Epithelial cell of prostate (primary cell): ENCODE measurements around the gene VWA7.
"Not testable (repeated sequence)": the region's sequence is repeated elsewhere in the genome, so short reads cannot be mapped to it uniquely, and the experiment has no call there.

Experiments
- DNase-seq: peaks from one replicate; pipeline ENCODE4 v3.0.0-alpha.2; 2011; ENCODE audit warnings: low read depth, low spot score
- H3K27ac ChIP-seq: fragments of 450-650 bp; 2 replicates; pipeline ENCODE4 v1.5.1; 2017; ENCODE audit warnings: mild to moderate bottlenecking

Gene VWA7, protein sequence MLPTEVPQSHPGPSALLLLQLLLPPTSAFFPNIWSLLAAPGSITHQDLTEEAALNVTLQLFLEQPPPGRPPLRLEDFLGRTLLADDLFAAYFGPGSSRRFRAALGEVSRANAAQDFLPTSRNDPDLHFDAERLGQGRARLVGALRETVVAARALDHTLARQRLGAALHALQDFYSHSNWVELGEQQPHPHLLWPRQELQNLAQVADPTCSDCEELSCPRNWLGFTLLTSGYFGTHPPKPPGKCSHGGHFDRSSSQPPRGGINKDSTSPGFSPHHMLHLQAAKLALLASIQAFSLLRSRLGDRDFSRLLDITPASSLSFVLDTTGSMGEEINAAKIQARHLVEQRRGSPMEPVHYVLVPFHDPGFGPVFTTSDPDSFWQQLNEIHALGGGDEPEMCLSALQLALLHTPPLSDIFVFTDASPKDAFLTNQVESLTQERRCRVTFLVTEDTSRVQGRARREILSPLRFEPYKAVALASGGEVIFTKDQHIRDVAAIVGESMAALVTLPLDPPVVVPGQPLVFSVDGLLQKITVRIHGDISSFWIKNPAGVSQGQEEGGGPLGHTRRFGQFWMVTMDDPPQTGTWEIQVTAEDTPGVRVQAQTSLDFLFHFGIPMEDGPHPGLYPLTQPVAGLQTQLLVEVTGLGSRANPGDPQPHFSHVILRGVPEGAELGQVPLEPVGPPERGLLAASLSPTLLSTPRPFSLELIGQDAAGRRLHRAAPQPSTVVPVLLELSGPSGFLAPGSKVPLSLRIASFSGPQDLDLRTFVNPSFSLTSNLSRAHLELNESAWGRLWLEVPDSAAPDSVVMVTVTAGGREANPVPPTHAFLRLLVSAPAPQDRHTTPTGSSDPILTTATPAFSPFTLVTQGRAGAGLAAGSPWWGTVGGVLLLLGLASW

DNA sequence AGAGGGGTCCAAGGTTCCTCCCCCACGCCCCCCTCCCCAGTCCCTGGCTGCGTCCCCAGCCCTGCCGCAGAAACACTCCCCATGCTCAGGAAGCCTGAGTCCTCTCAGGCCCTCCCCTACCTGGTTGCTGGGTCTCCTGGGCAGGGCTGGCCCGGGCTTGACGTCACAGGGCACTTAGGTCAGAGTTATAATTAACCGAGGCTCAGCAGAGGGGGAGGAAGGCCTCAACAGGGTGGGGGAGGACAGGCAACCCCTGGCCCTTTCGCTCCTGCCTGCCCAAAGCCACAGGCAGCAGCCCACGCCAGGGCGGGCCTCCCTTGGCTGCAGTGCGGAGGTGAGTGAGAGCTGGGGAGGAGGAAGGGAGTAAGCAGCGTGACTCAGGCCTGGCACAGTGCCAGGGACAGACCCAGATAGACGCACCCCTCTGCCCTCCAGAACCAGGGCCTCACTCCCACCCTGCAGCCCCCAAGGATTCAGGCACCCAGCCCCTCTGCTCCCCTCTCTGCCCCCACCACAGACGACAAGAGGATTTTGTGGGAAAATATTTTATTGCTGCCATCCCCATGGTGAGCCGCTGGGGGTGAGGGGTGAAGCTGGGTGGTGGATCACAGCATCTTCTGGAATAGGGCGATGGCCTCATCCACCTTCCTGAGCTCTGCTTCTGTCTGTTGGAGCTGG lies at the start of gene VWA7:
Gene VWA7, minus strand, starts transcription at position 340 of the 678 bp plus-strand sequence. CDS start 549 bp downstream, outside the sequence.
- H3K27ac ChIP-seq, result peak within 1 kb of the TSS; percentile 57
- DNase-seq, result peak; percentile 72

DNA sequence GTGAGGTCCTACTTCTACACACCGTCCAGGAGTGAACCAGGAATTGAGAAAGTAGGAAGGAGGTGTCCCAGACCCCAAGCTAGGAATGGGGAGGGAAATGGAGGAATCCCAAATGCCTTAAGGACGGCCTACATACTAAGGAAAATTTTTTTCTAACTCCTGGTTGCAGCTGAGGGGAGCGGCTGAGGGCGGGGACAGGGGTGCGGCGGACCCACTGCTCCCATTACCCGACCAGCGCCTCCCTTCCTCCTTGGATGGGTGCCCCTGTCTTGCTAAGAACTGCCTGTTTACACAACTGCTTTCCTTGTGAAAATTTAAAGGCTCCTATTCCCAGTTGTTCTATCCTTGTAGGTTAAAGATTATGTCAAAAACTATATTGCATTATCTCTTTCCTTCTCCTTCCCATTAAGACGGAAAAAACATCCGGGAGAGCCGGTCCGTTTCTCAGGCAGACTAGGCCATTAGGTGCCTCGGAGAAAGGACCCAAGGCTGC lies 49.7 kb upstream of the VWA7 start:
- H3K27ac ChIP-seq, result peak overlapping the region; percentile 96
- no peak for DNase-seq

DNA sequence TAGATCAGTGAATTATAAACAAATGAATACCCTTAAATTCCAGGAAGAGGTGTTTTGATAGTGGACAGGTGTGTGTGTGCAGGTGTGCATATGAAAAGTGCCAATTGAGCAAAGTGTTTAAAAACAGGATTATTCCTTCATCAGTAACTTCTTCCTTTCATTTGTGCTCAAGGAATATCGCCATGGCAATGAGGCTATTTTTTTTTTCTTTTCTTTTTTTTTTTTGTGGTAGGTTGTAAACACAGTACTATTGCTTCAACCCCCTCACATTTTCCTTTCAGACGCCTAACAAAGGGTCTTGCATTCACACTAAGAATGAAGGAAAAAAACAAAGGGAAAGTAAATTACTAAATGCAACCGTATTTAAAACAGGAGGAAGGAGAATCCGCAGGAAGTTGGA lies 48.4 kb upstream of the VWA7 start:
- DNase-seq, result no peak
- H3K27ac ChIP-seq, result peak overlapping the region; percentile 96

DNA sequence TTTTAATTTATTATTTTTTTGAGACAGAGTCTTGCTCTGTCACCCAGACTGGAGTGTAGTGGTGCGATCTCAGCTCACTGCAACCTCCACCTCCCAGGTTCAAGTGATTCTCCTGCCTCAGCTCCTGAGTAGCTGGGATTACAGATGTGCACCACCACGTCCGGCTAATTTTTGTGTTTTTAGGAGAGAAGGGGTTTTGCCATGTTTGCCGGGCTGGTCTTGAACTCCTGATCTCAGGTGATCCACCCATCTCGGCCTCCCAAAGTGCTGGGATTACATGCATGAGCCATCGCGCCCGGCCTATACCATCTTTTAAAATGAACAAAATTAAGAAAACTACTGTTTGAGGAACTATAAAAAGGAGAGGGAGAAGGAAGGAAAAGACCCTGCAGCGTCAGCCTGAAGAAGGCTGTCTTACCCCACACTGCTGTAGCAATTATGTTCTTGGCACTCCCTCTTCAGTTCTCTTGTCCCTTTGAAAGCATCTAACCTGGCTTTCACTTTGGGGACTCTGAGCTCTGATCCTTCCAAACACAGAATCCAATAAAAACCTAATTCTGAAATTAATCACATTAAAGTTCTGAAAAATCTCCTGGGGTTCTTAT lies 46.6 kb upstream of the VWA7 start:
- H3K27ac ChIP-seq, result peak overlapping the region; percentile 96
- DNase-seq, result not testable (repeated sequence)

DNA sequence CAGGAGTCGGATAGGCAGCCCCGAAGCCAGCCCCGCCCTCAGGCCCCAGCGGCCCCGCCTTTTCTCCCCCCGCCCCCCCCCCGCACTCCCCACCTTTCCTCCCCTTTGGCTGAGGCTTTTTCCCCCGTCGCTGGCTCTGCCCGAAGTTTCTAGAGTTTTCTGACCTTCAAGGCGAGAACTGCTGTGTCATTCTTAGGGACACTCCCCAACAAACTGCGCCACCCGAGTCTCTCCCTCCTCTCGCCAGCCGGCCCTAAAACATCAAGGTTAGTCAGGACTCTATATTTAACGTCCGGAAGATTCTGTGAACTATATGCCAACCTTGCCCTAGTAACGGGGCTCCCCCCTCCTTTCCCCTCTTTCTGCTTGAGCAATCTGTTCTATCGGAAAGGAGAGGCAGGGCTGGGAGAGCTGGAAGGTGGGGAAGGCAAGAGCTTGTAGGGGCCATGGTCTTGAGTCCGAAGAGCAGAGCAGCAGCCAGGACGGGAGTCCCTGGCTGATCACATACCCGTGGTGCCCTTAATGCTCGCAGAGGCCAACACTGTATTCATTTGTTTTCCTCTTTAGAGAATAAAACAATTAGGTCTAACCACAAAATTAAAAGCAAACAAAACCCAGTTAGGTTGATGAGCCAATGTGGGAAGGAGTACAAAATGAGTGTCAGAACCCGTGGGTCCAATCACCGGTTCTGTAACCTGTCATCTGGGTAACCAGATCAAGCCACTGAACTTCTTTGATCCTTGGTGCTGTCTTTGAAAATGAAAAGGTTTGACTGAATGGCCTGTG lies 45.1 kb upstream of the VWA7 start:
- H3K27ac ChIP-seq, result peak overlapping the region; percentile 96
- DNase-seq, result no peak

DNA sequence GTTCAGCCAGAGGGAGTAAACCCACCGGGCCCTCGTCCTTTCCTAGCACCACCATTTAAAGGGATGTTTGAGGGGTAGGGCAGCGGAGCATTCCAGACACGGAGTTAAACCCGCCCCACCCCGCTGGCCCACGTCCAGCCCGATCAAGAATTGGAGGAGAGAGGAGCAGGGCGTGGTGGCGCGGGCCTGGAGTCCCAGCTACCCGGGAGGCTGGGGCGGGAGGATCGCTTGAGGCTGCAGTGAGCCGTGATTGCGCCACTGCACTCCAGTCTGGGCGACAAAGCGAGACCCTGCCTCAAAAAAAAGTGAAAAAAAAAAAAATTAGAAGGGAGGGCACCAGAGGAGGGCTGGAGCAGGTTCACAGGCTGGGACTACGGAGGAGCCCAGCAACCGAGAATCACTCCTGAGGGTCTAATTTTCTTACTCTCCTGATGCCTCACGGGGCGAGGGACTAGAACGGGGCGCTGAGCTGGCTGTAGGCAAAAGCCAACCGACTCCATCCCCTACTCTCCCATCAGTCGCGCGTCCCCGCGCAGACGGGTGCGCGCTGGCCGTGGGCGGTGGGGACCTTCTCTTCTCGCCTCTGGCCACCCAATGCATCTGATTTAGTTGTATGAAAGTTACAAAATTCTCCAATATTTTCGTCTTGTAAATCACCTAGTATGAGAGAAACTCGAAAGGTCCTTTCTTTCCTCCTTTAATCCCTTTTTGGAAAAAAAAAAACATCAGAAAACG lies 44.3 kb upstream of the VWA7 start:
- H3K27ac ChIP-seq, result peak overlapping the region; percentile 96
- DNase-seq, result no peak

DNA sequence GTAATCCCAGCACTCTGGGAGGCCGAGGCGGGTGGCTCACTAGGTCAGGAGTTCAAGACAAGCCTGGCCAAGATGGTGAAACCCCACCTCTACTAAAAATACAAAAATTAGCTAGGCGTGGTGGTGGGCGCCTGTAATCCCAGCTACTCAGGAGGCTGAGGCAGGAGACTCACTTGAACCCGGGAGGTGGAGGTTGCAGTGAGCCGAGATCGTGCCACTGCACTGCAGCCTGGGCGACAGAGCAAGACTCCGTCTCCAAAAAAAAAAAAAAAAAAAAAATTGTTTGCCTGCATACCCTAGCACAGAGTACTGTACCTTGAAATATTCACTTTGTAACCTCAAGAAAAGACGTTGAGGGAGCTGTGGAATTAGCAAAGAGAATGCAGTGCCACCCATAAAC lies 43.3 kb upstream of the VWA7 start:
- not testable (repeated sequence) for H3K27ac ChIP-seq, DNase-seq

DNA sequence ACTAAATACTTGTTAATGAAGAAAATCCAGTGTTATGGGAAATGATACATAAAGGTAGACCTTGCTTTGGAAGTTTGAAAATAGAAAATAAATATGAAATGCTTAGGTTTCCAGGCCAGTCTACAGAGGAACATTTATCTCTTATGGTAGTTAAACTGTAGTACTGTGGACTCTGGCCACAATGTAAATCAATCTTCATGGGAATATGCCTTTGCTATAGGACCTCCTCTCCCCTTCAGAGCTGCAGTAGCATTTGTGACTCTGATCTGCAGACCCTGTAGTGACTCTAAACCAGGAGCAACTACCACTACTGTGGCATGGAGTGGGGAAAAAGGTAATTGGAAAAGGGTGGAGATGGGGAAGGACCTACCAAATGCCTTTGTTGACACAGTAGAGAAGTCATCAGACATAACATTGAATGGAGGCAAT lies 42.8 kb upstream of the VWA7 start:
- H3K27ac ChIP-seq, result no peak overlapping the region
- no peak for DNase-seq

DNA sequence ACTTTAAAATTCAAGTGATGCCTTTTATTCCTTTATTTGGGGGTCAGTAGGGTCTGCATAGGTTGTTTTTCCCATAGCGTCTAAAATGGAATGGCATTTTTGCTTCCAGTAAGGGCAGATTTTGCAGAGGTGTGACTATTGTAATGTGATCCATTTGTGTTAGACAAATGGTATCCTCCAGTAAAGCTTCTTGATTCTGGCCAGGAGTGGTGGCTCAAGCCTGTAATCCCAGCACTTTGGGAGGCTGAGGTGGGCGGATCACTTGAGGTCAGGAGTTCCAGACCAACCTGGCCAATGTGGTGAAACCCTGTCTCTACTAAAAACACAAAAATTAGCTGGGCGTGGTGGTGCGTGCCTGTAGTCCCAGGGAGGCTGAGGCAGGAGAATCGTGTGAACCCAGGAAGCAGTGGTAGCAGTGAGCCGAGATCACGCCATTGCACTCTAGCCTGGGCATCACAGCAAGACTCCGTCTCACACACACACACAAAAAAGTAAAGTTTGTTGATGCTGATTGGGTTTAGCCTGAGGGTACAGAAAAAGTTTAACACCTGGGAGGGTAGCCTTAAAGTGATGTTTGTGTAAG lies 40.9 kb upstream of the VWA7 start:
- DNase-seq, result not testable (repeated sequence)
- peak overlapping the region; percentile 38 for H3K27ac ChIP-seq

DNA sequence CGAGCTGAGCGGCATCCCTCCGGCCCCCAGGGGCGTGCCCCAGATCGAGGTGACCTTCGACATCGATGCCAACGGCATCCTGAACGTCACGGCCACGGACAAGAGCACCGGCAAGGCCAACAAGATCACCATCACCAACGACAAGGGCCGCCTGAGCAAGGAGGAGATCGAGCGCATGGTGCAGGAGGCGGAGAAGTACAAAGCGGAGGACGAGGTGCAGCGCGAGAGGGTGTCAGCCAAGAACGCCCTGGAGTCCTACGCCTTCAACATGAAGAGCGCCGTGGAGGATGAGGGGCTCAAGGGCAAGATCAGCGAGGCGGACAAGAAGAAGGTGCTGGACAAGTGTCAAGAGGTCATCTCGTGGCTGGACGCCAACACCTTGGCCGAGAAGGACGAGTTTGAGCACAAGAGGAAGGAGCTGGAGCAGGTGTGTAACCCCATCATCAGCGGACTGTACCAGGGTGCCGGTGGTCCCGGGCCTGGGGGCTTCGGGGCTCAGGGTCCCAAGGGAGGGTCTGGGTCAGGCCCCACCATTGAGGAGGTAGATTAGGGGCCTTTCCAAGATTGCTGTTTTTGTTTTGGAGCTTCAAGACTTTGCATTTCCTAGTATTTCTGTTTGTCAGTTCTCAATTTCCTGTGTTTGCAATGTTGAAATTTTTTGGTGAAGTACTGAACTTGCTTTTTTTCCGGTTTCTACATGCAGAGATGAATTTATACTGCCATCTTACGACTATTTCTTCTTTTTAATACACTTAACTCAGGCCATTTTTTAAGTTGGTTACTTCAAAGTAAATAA lies 40.2 kb upstream of the VWA7 start:
- DNase-seq, result not testable (repeated sequence)
- peak overlapping the region; percentile 38 for H3K27ac ChIP-seq

DNA sequence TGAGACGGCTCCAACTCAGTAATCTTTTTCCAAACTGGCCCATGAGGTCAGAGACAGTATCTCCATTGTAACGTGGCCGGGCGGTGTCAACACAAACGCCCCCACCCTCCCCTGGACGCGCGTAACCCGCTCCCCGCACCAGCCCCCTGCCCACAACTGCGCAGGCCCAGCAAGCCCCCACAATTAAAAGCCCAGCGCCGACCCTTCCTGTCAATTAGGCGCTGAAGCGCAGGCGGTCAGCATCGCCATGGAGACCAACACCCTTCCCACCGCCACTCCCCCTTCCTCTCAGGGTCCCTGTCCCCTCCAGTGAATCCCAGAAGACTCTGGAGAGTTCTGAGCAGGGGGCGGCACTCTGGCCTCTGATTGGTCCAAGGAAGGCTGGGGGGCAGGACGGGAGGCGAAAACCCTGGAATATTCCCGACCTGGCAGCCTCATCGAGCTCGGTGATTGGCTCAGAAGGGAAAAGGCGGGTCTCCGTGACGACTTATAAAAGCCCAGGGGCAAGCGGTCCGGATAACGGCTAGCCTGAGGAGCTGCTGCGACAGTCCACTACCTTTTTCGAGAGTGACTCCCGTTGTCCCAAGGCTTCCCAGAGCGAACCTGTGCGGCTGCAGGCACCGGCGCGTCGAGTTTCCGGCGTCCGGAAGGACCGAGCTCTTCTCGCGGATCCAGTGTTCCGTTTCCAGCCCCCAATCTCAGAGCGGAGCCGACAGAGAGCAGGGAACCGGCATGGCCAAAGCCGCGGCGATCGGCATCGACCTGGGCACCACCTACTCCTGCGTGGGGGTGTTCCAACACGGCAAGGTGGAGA lies 38.1 kb upstream of the VWA7 start, which contains the start of the genes HSPA1A and HSPA1L:
Gene HSPA1A, plus strand, starts transcription at position 519 of the 814 bp plus-strand sequence. Its CDS starts 214 bp downstream, at position 733.
Gene HSPA1L, minus strand, starts transcription at position 259 of the 814 bp plus-strand sequence. CDS start 3,311 bp downstream, outside the sequence.
- DNase-seq, result peak; percentile 79
- H3K27ac ChIP-seq, result peak within 1 kb of the TSS; percentile 90

DNA sequence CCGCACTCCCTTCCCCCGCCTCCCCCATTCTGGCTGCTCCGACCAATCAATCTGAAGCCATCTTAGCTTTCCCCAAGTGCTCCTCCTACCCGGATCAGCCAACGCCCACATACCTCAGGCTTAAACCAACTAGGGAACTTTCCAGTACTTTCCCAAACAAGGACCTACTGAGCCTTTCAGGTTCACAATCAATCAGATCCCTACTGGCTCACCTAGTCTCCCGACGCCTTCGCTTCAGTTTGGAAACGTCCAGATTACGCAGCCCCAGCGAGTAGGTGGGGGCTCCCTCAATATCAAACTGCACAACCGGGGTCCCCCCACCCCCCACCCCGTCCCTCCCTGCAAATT lies 37.5 kb upstream of the VWA7 start:
- peak; percentile 93 for DNase-seq
- peak overlapping the region; percentile 90 for H3K27ac ChIP-seq

DNA sequence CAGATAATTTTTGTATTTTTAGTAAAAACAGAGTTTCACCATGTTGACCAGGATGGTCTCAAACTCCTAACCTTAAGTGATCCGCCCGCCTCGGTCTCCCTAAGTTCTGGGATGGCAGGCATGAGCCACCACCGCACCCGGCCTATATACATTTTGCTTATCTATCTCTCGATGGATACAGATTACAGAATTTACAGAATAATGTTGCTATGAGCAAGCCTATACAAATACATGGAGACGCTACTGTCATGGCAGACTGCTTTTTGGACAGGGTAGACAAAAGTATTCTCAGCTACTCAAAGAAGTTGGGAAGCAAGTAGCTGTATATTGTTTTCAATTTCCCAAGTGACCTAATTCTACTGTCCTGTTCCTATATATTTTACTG lies 36.3 kb upstream of the VWA7 start:
- no peak for DNase-seq
- H3K27ac ChIP-seq, result peak overlapping the region; percentile 90

DNA sequence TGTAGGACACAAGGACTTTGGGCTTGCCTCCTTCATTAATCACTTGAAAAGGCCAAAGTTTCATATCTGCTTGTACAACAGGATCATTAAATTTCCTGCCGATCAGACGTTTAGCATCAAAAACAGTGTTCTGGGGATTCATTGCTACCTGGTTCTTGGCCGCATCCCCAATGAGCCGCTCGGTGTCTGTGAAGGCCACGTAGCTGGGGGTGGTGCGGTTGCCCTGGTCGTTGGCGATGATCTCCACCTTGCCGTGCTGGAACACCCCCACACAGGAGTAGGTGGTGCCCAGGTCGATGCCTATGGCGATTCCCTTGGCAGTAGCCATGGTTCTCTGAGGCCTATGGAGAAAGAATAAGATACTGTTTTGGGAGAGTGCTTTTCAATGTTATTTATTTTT lies 34.5 kb upstream of the VWA7 start:
- no peak for DNase-seq
- H3K27ac ChIP-seq, result no peak overlapping the region

DNA sequence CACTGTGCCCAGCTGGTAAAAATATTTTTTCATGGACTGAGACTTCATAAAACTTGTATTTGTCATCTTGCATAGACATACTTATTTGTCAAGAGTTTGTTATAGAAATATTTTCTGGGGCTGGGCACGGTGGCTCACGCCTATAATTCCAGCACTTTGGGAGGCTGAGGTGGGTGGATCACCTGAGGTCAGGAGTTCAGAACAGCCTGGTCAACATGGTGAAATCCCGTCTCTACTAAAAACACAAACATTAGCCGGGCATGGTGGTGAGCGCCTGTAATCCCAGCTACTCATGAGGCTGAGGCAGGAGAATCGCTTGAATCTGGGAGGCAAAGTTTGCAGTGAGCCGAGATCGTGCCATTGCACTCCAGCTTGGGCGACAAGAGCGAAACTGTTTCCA lies 31.5 kb upstream of the VWA7 start:
- not testable (repeated sequence) for DNase-seq, H3K27ac ChIP-seq

DNA sequence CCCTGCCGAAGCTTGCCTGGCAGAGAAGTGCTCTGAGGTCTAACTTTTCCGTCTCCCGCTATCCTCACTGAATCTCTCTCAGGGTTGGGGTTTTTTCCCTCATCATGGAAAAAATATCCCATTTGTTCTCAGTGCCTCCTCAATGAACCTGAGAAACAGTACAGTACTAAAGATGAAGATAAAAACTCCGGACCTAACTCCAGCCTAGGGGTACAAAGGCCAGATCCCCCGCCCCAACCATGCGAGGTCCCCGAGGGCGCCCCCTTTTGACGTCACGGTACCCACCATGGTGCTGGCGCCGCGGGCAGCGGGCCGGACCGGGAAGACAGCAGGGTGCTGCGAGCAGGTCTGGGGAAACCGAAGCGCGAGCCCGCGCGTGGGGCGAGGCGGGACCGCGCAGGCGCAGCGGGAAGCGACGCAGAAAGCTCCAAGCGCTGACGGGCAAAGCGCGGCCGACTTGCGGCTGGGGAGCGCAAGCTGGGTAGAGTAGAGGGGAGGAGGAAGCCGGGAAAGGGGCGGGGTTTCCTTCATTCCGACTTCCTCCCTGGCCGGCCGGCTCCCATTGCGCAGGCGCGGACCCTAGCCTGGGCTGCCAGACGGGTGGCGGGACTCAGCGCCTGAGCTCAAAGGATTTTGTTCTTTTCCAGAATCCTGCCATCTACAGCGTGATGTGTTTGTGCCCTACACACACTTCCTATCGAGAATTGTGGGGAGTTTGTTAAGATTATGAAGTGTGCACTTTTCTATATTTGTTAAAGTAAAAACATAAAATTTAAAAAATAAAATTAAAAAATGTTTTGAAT lies 29.5 kb upstream of the VWA7 start, which contains the start of gene LSM2:
Gene LSM2, minus strand, starts transcription at position 497 of the 803 bp plus-strand sequence. Its CDS starts 209 bp downstream, at position 288.
- peak within 1 kb of the TSS; percentile 70 for H3K27ac ChIP-seq
- DNase-seq, result no peak
